ENCODE results near the gene ROR2. TPM values are rescaled to one million over a fixed set of nuclear protein-coding genes. Genes with fewer than 3 reads are reported as not detected.

Gene ROR2
- total RNA-seq, 2 donors from 2014 or later: 0.11 TPM; not detected in 1

DNA sequence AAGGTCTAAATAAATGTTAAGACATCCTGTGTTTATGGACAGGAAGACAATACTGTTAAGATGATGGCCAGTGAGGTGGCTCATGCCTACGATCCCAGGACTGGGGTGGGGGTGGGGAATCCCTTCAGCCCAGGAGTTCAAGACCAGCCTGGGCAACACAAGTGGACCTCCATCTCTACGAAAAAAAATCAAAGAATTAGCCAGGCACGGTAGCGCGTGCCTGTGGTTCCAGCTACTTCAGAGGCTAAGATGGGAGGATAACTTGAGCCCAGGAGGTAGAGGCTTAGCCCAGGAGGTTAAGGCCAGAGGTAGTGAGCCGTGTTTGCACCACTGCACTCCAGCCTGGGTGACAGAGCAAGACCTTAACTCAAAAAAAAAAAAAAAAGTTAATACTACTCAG lies 5.3 kb downstream of the ROR2 start:
- no peaks in the 10 kb centered on the region for H3K36me3 Mint-ChIP-seq
- no peaks in the 10 kb centered on the region for H3K9me3 Mint-ChIP-seq
- ATAC-seq (no peak), DNase-seq (ENCODE audit: low spot score) (no peak)
- no peak overlapping the region for H3K4me3 Mint-ChIP-seq
- H3K4me1 Mint-ChIP-seq (ENCODE audit: low read depth in 2 of 2): peaks cover 0 to 4% of the 10 kb centered on the region in 2 donors
- peaks cover 41 to 61% of the 10 kb centered on the region in 2 donors for H3K27me3 Mint-ChIP-seq
- H3K27ac Mint-ChIP-seq: no peak overlapping the region

DNA sequence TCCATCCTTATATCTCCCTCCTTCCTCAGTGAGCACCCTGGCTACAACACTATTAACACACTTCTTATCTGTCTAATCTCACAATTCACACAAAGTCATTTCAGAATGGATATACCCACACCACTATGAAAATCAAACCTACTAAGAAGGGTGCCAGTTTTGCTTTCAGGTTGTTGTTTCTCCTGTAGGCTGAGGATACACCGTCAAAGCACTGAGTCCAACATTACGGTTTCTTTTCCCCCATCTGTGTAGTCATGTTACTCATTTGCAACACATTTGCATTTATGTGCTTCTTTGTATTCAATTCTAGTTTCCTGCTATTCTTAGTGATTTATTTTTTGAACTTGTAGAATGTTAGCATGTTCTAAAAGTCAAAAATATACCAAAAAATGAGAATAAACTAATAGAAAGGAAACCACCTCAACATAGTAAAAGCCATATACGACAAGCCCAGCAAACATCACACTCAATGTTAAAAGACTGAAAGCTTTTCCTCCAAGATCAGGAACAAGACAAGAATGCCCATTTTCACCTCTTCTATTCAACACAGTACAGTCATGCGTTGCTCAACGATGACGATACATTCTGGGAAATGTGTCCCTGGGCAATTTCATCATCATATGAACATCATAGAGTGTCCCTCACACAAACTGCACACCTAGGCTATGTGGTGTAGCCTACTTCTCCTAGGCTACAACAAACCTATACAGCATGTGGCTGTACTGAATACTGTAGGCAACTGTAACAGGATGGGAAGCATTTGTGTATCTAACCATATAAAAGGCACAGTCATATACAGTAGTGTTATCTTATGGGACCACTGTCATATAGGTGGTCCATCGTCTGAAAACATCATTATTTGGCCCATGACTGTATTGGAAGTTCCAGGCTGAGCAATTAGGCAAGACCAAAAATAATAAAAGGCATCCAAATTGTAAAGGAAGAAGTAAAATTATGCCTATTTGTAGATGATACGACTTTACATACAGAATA lies 6.3 kb downstream of the ROR2 start:
- Mint-ChIP-seq H3K27ac (no peak overlapping the region), H3K9me3 (no peaks in the 10 kb centered on the region), H3K4me1 (ENCODE audit: low read depth in 2 of 2) (peaks cover 0 to 4% of the 10 kb centered on the region in 2 donors), H3K27me3 (peaks cover 41 to 61% of the 10 kb centered on the region in 2 donors), H3K4me3 (no peak overlapping the region), H3K36me3 (no peaks in the 10 kb centered on the region)
- DNase-seq (ENCODE audit: low spot score) (no peak), ATAC-seq (peak in 1 of 2 donors; percentile 53)

DNA sequence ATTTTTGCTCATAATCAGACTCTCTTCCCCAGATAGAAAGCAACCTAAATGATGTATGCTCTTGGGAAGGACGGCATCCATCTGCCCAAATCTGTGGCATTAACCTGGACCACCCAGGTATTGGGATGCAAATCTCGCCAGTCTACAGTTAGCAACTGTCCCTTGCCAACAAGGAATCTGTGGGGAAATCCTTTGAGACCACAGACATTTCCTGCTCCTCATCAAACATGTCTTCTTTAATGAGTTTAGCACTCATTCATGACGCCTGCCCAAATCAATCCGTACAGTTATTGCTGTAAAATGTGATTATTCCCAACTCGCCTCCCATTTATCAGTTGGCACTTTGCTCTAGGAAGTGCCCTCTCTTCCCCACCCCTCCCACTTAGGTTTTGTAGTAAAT lies 7.8 kb downstream of the ROR2 start:
- H3K27ac Mint-ChIP-seq: no peak overlapping the region
- no peaks in the 10 kb centered on the region for H3K36me3 Mint-ChIP-seq
- peaks cover 0 to 4% of the 10 kb centered on the region in 2 donors for H3K4me1 Mint-ChIP-seq (ENCODE audit: low read depth in 2 of 2)
- ATAC-seq (no peak), DNase-seq (ENCODE audit: low spot score) (no peak)
- H3K4me3 Mint-ChIP-seq: no peak overlapping the region
- H3K27me3 Mint-ChIP-seq: peaks cover 38 to 50% of the 10 kb centered on the region in 2 donors
- no peaks in the 10 kb centered on the region for H3K9me3 Mint-ChIP-seq

GRCh38 chr9:91939978-91940377 lies 10.1 kb downstream of the ROR2 start:
- no peak for ATAC-seq

DNA sequence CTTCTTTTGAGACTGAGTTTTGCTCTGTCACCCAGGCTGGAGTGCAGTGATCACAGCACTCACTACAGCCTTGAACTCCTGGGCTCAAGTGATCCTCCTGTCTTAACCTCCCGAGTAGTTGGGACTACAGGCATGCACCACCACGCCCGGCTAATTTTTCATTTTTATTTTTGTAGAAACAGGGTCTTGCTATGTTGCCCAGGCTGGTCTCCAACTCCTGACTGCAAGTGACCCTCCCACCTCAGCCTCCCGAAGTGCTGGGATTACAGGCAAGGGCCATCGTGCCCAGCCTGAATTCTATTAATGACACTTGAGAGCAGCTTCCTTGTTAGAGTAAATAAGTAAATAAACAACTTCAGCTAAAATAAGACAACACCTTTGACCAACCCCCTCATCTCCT lies 12.3 kb downstream of the ROR2 start:
- no peak for DNase-seq (ENCODE audit: low spot score)
- no peak for ATAC-seq
- H3K36me3 Mint-ChIP-seq: no peaks in the 10 kb centered on the region
- peaks cover 11 to 12% of the 10 kb centered on the region in 2 donors for H3K27me3 Mint-ChIP-seq
- H3K4me1 Mint-ChIP-seq (ENCODE audit: low read depth in 2 of 2): peaks cover 0 to 6% of the 10 kb centered on the region in 2 donors
- no peak overlapping the region for H3K4me3 Mint-ChIP-seq
- H3K27ac Mint-ChIP-seq: no peak overlapping the region
- no peaks in the 10 kb centered on the region for H3K9me3 Mint-ChIP-seq

More at GRCh38 chr9:91939978-91940377, 10.1 kb downstream of the ROR2 start:
- H3K27me3 Mint-ChIP-seq: peaks cover 26 to 30% of the 10 kb centered on the region in 2 donors
- no peaks in the 10 kb centered on the region for H3K36me3 Mint-ChIP-seq
- H3K9me3 Mint-ChIP-seq: no peaks in the 10 kb centered on the region
- DNase-seq (ENCODE audit: low spot score): no peak
- H3K27ac Mint-ChIP-seq: no peak overlapping the region
- H3K4me3 Mint-ChIP-seq: no peak overlapping the region
- peaks cover 0 to 4% of the 10 kb centered on the region in 2 donors for H3K4me1 Mint-ChIP-seq (ENCODE audit: low read depth in 2 of 2)

DNA sequence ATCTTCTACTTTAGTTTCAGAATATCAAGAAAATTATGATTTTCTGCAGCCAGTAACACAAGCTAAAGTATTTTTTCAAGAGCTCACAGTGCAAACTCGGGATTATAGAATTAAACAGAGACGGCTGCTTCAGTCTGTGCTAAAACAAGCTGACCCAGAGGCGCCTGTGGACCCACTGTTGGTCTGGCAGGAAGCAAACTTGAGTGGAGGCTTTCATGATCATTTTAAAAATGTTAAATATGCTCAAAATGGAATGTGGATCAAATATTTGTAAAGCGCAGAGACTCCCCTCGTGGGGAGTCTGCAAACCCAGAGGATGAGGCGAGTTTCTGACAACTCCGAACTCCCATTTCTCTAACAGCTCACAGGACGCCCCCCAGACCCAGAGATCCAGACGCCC lies 13.0 kb downstream of the ROR2 start:
- no peak overlapping the region for H3K27ac Mint-ChIP-seq
- H3K9me3 Mint-ChIP-seq: no peaks in the 10 kb centered on the region
- H3K4me1 Mint-ChIP-seq (ENCODE audit: low read depth in 2 of 2): peaks cover 0 to 6% of the 10 kb centered on the region in 2 donors
- peaks cover 5 to 7% of the 10 kb centered on the region in 2 donors for H3K27me3 Mint-ChIP-seq
- no peak for ATAC-seq
- no peak for DNase-seq (ENCODE audit: low spot score)
- H3K4me3 Mint-ChIP-seq: no peak overlapping the region
- no peaks in the 10 kb centered on the region for H3K36me3 Mint-ChIP-seq

DNA sequence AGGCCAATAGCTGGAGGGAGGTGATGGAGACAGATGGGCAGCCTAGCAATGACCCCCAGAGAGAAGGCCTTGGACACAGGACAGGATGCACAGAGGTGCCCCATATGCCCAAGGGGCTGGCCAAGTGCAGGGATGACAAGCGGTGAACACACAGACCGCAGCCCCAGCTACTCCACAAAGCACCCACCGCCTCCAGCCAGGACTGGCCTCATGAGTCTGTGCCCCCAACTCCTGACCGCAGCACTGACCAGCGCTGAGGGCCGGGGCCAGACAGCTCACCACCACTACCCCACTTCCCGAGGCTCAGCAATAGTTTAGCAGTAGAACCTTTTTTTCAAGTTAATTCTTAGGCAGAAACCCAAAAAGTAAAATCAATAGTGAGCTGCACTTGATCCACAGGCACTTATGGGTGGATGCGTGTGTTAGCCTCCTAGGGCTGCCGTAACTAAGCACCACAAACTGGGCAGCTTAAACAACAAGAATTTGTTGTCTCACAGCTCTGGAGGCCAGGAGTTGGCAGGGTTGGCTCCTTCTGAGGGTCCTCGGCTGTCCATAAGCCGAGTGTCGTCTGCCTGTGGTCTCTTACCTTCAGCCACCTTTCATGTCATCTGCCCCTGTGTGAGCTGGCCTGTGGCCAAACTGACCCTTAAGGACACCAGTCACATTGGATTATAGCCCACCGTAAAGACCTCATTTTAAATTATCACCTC lies 14.1 kb downstream of the ROR2 start:
- peaks cover 3% of the 10 kb centered on the region for H3K9me3 Mint-ChIP-seq
- H3K4me1 Mint-ChIP-seq (ENCODE audit: low read depth in 2 of 2): peaks cover 0 to 6% of the 10 kb centered on the region in 2 donors
- H3K4me3 Mint-ChIP-seq: no peak overlapping the region
- DNase-seq (ENCODE audit: low spot score) (no peak), ATAC-seq (no peak)
- peaks cover 6% of the 10 kb centered on the region for H3K36me3 Mint-ChIP-seq
- H3K27me3 Mint-ChIP-seq: no peaks in the 10 kb centered on the region
- no peak overlapping the region for H3K27ac Mint-ChIP-seq

GRCh38 chr9:91935066-91935749 lies 14.8 kb downstream of the ROR2 start:
- peaks cover 0 to 6% of the 10 kb centered on the region in 2 donors for H3K4me1 Mint-ChIP-seq (ENCODE audit: low read depth in 2 of 2)
- DNase-seq (ENCODE audit: low spot score): no peak
- H3K27ac Mint-ChIP-seq: no peak overlapping the region
- peaks cover 7% of the 10 kb centered on the region for H3K9me3 Mint-ChIP-seq
- no peak overlapping the region for H3K4me3 Mint-ChIP-seq
- no peak for ATAC-seq
- peaks cover 14% of the 10 kb centered on the region for H3K36me3 Mint-ChIP-seq
- H3K27me3 Mint-ChIP-seq: no peaks in the 10 kb centered on the region

DNA sequence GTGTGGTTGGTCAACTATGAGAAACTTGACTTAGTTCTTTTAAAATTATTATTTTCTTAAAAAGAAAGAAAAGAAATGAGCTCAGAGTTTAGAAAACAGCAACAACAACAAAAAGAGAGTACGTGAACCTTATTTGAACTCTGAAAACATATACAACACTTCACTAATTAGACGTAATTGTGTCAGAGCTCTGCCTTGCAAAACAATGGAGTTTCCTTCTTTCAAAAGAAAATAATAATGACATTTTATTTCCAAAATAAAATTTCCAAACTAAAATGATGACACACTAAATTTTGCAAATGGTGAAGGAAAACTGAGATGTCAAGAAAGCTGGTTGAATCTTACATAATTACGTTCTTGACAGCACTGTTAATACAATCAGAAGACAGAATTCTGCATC lies 15.4 kb downstream of the ROR2 start:
- Mint-ChIP-seq H3K27ac (no peak overlapping the region), H3K4me3 (no peak overlapping the region), H3K4me1 (ENCODE audit: low read depth in 2 of 2) (peaks cover 0 to 6% of the 10 kb centered on the region in 2 donors), H3K27me3 (no peaks in the 10 kb centered on the region), H3K36me3 (peaks cover 18% of the 10 kb centered on the region), H3K9me3 (peaks cover 9% of the 10 kb centered on the region)
- ATAC-seq (no peak), DNase-seq (ENCODE audit: low spot score) (no peak)

DNA sequence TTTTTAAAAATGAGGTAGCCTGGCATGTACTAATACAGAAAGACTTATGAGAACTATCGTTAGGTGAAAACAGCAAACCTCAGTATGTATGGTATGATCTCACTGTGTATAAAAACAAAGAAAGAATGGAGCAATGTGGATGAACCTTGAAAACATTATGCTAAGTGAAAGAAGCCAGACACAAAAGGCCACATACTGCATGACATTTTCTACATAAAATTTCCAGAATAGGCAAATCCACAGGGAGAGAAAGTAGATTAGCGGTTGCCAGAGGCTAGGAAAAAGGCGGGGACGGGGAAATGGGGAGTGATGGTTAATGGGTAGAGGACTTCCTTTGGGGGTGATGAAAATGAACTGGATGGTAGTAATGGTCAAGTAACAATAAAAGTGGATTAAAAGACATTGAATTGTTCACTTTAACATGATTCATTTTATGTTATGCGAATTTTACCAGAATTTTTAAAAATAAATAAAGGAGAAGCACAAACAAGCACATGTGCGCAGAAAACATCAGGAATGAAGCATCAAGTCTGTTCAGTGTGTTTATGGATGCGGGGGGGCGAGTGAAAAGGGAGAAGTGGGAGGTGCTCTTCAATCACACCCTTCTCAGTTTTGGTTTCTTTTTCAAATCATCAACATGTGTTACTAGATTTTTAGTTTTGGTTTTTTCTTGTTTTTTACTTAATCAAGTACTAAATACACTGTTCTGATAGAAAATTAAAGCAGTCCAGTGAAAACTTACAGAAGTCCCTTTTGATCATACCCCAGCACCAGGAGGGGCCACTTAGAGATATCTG lies 16.3 kb downstream of the ROR2 start:
- ATAC-seq (no peak), DNase-seq (ENCODE audit: low spot score) (no peak)
- H3K27me3 Mint-ChIP-seq: no peaks in the 10 kb centered on the region
- H3K4me1 Mint-ChIP-seq (ENCODE audit: low read depth in 2 of 2): peaks cover 0 to 6% of the 10 kb centered on the region in 2 donors
- no peak overlapping the region for H3K27ac Mint-ChIP-seq
- H3K4me3 Mint-ChIP-seq: no peak overlapping the region
- peaks cover 22% of the 10 kb centered on the region for H3K36me3 Mint-ChIP-seq
- H3K9me3 Mint-ChIP-seq: peaks cover 9% of the 10 kb centered on the region

DNA sequence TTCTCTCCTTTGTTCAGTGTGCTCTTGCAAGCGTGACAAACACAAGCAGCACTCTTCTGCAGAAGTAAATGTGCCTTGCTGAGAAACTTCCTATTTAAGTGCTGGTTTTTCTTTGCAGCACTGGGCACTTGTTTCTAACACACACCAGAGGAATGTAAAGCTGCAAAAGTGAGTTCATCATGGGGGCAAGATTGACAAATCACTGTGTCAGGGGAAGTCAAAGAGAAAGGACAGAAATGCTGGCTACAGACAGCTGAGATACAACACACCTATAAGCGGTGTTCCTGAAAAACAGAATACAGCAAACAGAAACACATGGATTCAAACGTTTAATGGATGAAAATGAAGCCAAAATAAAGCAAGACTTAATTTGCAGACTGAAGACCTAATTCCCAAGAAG lies 19.6 kb downstream of the ROR2 start:
- Mint-ChIP-seq H3K9me3 (peaks cover 9% of the 10 kb centered on the region), H3K36me3 (peaks cover 22% of the 10 kb centered on the region), H3K27me3 (peaks cover 0 to 8% of the 10 kb centered on the region in 2 donors), H3K4me3 (no peak overlapping the region), H3K4me1 (ENCODE audit: low read depth in 2 of 2) (peaks cover 0 to 6% of the 10 kb centered on the region in 2 donors), H3K27ac (no peak overlapping the region)
- ATAC-seq (no peak), DNase-seq (ENCODE audit: low spot score) (no peak)

DNA sequence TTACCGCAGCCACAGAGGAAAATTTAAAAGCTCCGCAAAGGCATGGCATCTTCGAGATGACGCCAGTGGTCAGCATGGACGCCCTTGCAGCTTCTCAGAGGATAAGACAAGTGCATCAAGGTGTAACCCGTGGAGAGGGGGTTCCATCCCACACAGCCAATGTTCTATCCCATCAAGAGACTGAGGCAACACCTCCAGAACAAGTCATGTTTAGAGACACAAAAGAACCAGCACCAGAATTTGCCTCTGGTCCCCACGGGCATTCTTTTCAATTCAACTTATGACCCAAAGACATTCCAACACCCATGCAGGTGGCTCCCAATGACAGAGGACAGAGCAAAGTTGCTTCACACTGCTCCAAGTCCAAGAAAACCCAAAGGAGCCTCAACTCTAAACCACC lies 20.7 kb downstream of the ROR2 start:
- peaks cover 9% of the 10 kb centered on the region for H3K9me3 Mint-ChIP-seq
- H3K36me3 Mint-ChIP-seq: peaks cover 22% of the 10 kb centered on the region
- H3K4me1 Mint-ChIP-seq (ENCODE audit: low read depth in 2 of 2): peaks cover 0 to 6% of the 10 kb centered on the region in 2 donors
- peaks cover 0 to 8% of the 10 kb centered on the region in 2 donors for H3K27me3 Mint-ChIP-seq
- DNase-seq (ENCODE audit: low spot score) (no peak), ATAC-seq (no peak)
- H3K4me3 Mint-ChIP-seq: no peak overlapping the region
- H3K27ac Mint-ChIP-seq: no peak overlapping the region

Data from natural killer cell treated with Interleukin-12 subunit alpha and Interleukin-12 subunit beta and Interleukin-15 and Interleukin-18, amount 100 ng/mL, for 72 hours (primary cell).